ENCODE data around the gene RBMS3. TPM values are rescaled to one million over a fixed set of nuclear protein-coding genes. Genes with fewer than 3 reads are reported as not detected.
"Not testable (repeated sequence)": the region's sequence is repeated elsewhere in the genome, so short reads cannot be mapped to it uniquely, and the experiment has no call there.

RBMS3 gene
- total and polyA plus RNA-seq, 5 donors: 8.9 to 66.7 (median 56.5) TPM

DNA sequence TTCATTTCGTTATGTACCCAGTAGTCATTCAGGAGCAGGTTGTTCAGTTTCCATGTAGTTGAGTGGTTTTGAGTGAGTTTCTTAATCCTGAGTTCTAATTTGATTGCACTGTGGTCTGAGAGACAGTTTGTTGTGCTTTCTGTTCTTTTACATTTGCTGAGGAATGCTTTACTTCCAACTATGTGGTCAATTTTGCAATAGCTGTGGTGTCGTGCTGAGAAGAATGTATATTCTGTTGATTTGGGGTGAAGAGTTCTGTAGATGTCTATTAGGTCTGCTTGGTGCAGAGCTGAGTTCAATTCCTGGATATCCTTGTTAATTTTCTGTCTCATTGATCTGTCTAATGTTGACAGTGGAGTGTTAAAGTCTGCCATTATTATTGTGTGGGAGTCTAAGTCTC, 79.4 kb downstream of the RBMS3 start:
- H3K4me3 ChIP-seq (ENCODE audit: low read length); ATAC-seq; intact Hi-C loops (cut with DNase I); H3K27me3 ChIP-seq (ENCODE audit: control insufficient read depth, insufficient read depth); H3K4me1 ChIP-seq (ENCODE audit: control insufficient read depth, insufficient read depth, low read length); H3K9me3 ChIP-seq (ENCODE audit: control insufficient read depth, low read length); DNase-seq; H3K27ac ChIP-seq (ENCODE audit: low read length): not testable (repeated sequence)
- WGBS: 93% methylated on average over 2 of the region's 2 CpGs

DNA sequence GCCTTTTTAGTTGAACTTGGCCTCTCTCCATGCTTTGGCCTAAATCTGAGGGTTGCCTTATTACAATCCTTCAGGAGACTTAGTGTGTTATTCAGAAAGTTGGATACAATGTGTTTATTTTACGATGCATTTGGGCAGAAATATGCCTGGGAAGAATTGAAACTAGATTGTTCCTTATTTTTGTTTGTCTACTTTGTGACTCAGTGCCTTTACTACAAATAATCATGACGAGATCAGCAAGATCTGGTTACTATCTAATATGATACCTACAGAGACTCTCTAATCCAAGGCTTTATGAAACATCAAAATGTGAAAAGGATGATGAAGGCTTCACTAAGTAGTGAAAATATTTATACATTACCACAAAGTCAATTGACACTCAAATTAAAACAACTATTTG, 82.2 kb downstream of the RBMS3 start:
- no peak overlapping the region for H3K4me3 ChIP-seq (ENCODE audit: low read length)
- WGBS: 77% methylated on average over 2 of the region's 2 CpGs
- H3K9me3 ChIP-seq (ENCODE audit: control insufficient read depth, low read length): no peaks in the 10 kb centered on the region
- no peaks in the 10 kb centered on the region for H3K27me3 ChIP-seq (ENCODE audit: control insufficient read depth, insufficient read depth)
- DNase-seq (no peak), ATAC-seq (no peak)
- H3K27ac ChIP-seq (ENCODE audit: low read length): no peak overlapping the region
- peaks cover 2% of the 10 kb centered on the region for H3K4me1 ChIP-seq (ENCODE audit: control insufficient read depth, insufficient read depth, low read length)
- intact Hi-C loops (cut with DNase I): no loop called here

DNA sequence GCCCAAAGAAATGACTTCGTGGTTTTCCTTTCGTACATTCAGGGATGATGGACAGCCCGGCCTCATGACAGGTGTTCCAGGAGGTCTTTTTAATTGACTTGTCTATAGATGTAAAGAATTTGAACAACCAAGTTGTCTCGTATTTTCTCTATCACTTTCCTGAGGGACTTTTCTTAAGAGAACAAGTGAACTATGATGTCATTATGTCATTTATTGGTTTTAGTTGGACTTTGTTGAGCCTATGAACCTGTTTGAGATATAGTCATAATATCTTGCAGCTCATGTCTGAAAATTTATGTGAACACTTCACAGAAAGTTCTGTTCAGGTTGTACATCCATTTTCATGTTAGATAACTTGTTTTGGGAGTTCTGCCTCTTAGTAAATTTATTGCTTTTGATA, 89.2 kb downstream of the RBMS3 start:
- ATAC-seq: no peak
- DNase-seq: no peak
- intact Hi-C loops (cut with DNase I): no loop called here
- Histone ChIP-seq H3K4me3 (ENCODE audit: low read length) (no peak overlapping the region), H3K9me3 (ENCODE audit: control insufficient read depth, low read length) (no peaks in the 10 kb centered on the region), H3K4me1 (ENCODE audit: control insufficient read depth, insufficient read depth, low read length) (peaks cover 6% of the 10 kb centered on the region), H3K27me3 (ENCODE audit: control insufficient read depth, insufficient read depth) (no peaks in the 10 kb centered on the region), H3K27ac (ENCODE audit: low read length) (no peak overlapping the region)
- WGBS: 91% methylated on average over 4 of the region's 4 CpGs

DNA sequence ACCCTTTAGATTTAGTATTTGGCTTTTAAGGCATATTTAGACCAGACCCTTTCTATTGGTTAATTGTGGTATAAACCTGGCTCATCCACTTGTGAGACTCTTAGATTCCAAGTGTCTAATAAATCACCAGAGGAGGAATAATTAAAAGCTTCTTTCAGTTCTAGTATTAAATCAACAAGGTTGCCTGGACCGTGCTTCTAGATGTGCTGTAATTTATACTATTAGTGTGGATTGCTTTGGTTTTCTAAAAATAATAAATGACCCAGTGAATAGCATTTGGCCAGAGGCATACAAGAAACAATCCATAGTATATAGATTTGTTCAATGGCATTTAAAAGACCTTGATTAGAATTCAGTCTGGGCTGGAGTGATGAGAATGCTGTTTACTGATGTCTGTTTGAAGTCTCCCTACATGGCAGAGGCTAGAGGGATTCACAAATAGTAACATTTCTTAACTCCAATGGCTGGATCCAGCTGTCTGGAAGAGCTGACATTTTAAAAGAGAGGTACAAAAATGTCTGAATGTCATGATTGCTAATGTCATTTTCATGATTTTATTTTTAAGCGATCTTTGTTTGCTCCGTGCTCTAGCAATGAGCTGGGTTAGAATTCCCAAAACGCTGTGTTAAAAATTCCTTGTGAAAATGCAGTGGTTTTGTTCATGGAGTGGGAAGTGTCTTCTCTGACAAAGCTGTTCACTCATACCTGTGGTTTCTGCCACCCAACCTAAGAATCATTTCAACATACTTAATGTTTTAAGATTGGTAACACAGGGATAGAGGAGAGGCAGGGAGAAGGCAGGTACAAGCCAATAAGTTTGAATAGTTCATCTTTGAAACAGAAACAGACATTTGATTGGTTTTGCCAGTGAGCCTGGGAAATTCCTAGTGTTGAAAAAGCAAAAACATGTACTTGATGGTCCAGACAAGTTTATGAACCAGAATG, 89.9 kb downstream of the RBMS3 start:
- peaks cover 6% of the 10 kb centered on the region for H3K4me1 ChIP-seq (ENCODE audit: control insufficient read depth, insufficient read depth, low read length)
- WGBS: 77% methylated on average over 4 of the region's 4 CpGs
- H3K4me3 ChIP-seq (ENCODE audit: low read length): no peak overlapping the region
- ATAC-seq: no peak
- no peak for DNase-seq
- H3K9me3 ChIP-seq (ENCODE audit: control insufficient read depth, low read length): no peaks in the 10 kb centered on the region
- H3K27ac ChIP-seq (ENCODE audit: low read length): no peak overlapping the region
- no peaks in the 10 kb centered on the region for H3K27me3 ChIP-seq (ENCODE audit: control insufficient read depth, insufficient read depth)
- intact Hi-C loops (cut with DNase I): no loop called here

DNA sequence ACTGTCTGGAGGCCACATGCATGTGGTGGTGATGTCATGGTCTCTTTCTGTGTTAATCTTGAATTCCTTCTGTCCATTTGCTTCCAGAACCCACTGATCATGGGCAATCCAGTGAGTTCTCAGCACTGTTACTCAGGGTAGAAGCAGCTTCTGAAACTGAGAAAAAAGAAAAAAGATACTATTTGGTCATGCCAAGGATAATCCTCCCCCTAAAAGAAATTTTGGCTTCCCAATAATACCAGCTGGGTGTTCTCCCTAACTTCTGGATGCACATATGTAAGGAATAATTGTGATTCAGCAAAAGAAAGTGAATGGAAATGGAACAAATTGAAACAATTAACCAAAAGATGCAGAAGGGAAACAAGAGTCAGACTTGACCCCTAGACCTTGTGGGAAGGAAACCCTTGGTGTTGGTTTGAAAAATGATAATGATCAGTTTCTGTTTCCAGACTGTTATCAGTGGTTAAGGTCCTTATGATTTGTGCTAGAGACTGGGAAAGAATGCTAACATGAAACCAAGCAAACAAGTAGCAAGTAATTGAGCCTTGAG, 92.3 kb downstream of the RBMS3 start:
- no peak overlapping the region for H3K4me3 ChIP-seq (ENCODE audit: low read length)
- no peaks in the 10 kb centered on the region for H3K27me3 ChIP-seq (ENCODE audit: control insufficient read depth, insufficient read depth)
- peaks cover 6% of the 10 kb centered on the region for H3K4me1 ChIP-seq (ENCODE audit: control insufficient read depth, insufficient read depth, low read length)
- intact Hi-C loops (cut with DNase I): no loop called here
- no peaks in the 10 kb centered on the region for H3K9me3 ChIP-seq (ENCODE audit: control insufficient read depth, low read length)
- no peak for ATAC-seq
- DNase-seq: no peak
- H3K27ac ChIP-seq (ENCODE audit: low read length): no peak overlapping the region

DNA sequence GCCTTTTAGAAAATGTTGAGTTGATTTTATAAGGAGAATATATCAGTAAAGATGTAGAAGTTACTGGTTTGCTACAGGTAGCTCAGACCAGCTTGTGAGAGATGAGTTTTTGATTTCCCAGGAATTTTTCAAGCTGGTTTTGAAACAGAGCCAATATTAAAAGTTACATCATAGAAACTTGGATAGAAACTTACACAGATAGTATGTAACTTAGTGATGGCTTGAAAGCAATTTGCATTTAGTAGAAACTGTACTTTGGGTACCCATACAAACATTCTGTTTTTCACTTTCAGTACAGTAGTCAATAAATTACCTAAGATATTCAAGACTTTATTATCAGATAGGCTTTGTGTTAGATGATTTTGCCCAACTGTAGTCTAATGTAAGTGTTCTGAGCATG, 93.4 kb downstream of the RBMS3 start:
- DNase-seq: no peak
- H3K27me3 ChIP-seq (ENCODE audit: control insufficient read depth, insufficient read depth): no peaks in the 10 kb centered on the region
- peaks cover 6% of the 10 kb centered on the region for H3K4me1 ChIP-seq (ENCODE audit: control insufficient read depth, insufficient read depth, low read length)
- no peak for ATAC-seq
- H3K4me3 ChIP-seq (ENCODE audit: low read length): no peak overlapping the region
- intact Hi-C loops (cut with DNase I): no loop called here
- no peaks in the 10 kb centered on the region for H3K9me3 ChIP-seq (ENCODE audit: control insufficient read depth, low read length)
- no peak overlapping the region for H3K27ac ChIP-seq (ENCODE audit: low read length)

DNA sequence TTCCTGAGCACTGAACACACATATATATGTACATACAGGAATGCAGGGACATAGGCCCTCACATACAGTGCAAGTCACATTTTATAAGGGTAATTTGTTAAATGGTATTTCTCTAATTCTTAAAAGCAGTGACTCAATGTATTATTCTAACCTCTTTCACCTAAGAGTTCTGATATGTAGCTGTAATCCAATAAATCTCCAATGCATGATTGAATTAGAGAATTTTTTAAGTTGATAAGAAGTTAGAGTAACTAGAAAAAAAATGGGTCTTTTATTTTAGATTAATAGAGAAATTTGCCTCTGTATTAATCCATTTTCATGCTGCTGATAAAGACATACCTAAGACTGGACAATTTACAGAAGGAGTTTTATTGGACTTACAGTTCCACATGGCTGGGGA, 98.2 kb downstream of the RBMS3 start:
- Histone ChIP-seq H3K4me1 (ENCODE audit: control insufficient read depth, insufficient read depth, low read length) (peaks cover 6% of the 10 kb centered on the region), H3K27ac (ENCODE audit: low read length) (no peak overlapping the region), H3K9me3 (ENCODE audit: control insufficient read depth, low read length) (no peaks in the 10 kb centered on the region), H3K4me3 (ENCODE audit: low read length) (no peak overlapping the region), H3K27me3 (ENCODE audit: control insufficient read depth, insufficient read depth) (no peaks in the 10 kb centered on the region)
- DNase-seq: no peak
- ATAC-seq: no peak
- intact Hi-C loops (cut with DNase I): no loop called here

DNA sequence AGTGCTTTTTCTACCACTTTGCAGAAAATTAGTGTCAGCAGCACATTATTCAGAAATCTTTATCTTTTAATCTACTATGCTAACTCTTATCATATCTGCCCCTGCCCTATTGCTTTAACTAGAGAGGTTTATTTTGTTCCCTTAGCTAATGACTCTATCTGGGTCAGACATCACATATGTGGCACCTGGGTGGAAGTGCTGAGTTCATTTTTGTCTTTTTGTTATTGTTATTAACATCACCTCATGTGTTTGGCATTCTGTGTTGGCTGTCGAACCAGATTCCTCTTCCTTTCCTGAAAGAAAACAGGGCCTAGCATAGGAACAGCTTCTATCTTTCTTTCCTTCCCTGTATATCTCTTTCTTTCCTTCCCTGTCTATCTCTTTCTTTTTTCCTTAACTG, 100.7 kb downstream of the RBMS3 start:
- 31% methylated on average over 1 of the region's 1 CpG for WGBS
- DNase-seq (no peak), ATAC-seq (no peak)
- H3K27ac ChIP-seq (ENCODE audit: low read length): no peak overlapping the region
- no peaks in the 10 kb centered on the region for H3K9me3 ChIP-seq (ENCODE audit: control insufficient read depth, low read length)
- no peak overlapping the region for H3K4me3 ChIP-seq (ENCODE audit: low read length)
- no peaks in the 10 kb centered on the region for H3K27me3 ChIP-seq (ENCODE audit: control insufficient read depth, insufficient read depth)
- H3K4me1 ChIP-seq (ENCODE audit: control insufficient read depth, insufficient read depth, low read length): peaks cover 6% of the 10 kb centered on the region
- intact Hi-C loops (cut with DNase I): no loop called here

DNA sequence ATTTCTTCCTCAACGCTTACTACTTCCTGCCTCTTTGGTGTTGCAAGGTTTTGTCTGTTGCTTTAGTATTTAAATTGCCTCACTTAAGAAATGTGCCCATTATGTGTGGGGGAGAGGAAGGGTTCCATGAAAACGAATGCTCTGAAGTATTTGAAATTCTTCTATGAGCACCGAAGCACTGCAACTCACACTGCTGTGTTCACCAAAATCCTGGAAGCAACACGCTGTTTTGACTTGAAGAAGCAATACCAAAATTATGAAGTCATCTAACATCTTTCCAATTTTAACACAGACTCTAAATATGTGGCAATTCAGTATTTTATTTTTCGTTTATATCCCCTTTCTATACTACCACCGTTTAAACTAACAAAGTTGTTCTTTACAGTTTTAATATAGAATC, 101.5 kb downstream of the RBMS3 start:
- 62% methylated on average over 6 of the region's 6 CpGs for WGBS
- ATAC-seq: peak; percentile 31 to 59
- Histone ChIP-seq H3K27ac (ENCODE audit: low read length) (no peak overlapping the region), H3K4me1 (ENCODE audit: control insufficient read depth, insufficient read depth, low read length) (peaks cover 6% of the 10 kb centered on the region), H3K4me3 (ENCODE audit: low read length) (no peak overlapping the region), H3K9me3 (ENCODE audit: control insufficient read depth, low read length) (no peaks in the 10 kb centered on the region), H3K27me3 (ENCODE audit: control insufficient read depth, insufficient read depth) (no peaks in the 10 kb centered on the region)
- DNase-seq: no peak
- intact Hi-C loops (cut with DNase I): no loop called here

DNA sequence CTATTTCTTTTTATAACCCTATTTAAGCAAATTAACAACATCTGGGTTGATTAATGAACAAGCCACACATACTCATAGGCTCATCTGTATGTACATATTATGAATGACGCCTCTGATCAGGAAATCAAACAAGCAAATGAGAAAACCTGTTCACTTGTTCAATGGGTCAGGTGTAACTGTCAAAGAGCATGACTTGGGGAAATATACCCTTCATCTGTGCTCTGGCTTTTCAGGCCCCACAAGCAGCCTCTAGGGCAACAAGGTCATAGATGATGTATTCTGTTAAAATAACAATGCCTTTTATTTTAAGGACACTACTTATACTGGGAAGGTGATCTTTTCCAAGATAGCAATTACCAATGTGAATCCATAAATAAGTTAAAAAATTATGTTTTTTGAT, 102.0 kb downstream of the RBMS3 start:
- Histone ChIP-seq H3K27me3 (ENCODE audit: control insufficient read depth, insufficient read depth) (no peaks in the 10 kb centered on the region), H3K9me3 (ENCODE audit: control insufficient read depth, low read length) (no peaks in the 10 kb centered on the region), H3K27ac (ENCODE audit: low read length) (no peak overlapping the region), H3K4me3 (ENCODE audit: low read length) (no peak overlapping the region), H3K4me1 (ENCODE audit: control insufficient read depth, insufficient read depth, low read length) (peaks cover 6% of the 10 kb centered on the region)
- intact Hi-C loops (cut with DNase I): no loop called here
- 86% methylated on average over 1 of the region's 1 CpG for WGBS
- no peak for DNase-seq
- ATAC-seq: no peak

DNA sequence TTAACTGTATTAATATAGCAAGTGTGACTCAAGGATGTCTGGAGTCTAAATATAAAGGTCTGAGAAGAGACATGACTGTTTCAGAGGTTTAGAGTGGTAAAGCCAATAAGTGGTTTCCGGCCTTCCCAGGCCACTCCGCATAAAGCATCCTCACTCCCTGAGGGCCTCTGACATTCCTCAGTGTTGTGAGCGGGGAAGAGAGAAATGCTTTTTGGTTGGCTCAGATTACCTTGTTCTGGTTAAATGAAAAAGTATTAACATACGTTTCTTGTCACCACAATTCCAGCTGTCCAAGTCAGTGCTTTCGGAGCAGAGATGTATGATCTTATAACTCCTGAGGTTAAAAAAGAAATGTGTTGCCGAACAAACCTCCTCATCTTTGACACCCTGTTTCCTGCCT, 103.8 kb downstream of the RBMS3 start:
- peak in 1 of 3 donors; percentile 38 for DNase-seq
- intact Hi-C loops (cut with DNase I): no loop called here
- no peaks in the 10 kb centered on the region for H3K9me3 ChIP-seq (ENCODE audit: control insufficient read depth, low read length)
- peak; percentile 49 to 56 for ATAC-seq
- no peak overlapping the region for H3K27ac ChIP-seq (ENCODE audit: low read length)
- no peaks in the 10 kb centered on the region for H3K27me3 ChIP-seq (ENCODE audit: control insufficient read depth, insufficient read depth)
- 47% methylated on average over 6 of the region's 6 CpGs for WGBS
- H3K4me3 ChIP-seq (ENCODE audit: low read length): no peak overlapping the region
- peaks cover 6% of the 10 kb centered on the region for H3K4me1 ChIP-seq (ENCODE audit: control insufficient read depth, insufficient read depth, low read length)

Data from right cardiac atrium (tissue), 5 donors.